AG04450 (cell line): ENCODE measurements around the gene TPSAB1. TPM values are rescaled to one million over a fixed set of nuclear protein-coding genes. Genes with fewer than 3 reads are reported as not detected.
"Not testable (repeated sequence)": the region's sequence is repeated elsewhere in the genome, so short reads cannot be mapped to it uniquely, and the experiment has no call there.

Source experiments
- CTCF ChIA-PET: fragments of 300-600, 350-600 bp; formaldehyde crosslinking; extraction: SDS; loops from one replicate; lab custom pipeline; 2022; ENCODE audit warnings: antibody characterized with exemption, inconsistent platforms; lab: Charles Lee
- POLR2A ChIA-PET: fragments of 350-600 bp; formaldehyde crosslinking; extraction: SDS; loops from one replicate; lab custom pipeline; 2021; ENCODE audit warnings: antibody characterized with exemption, inconsistent platforms; lab: Yijun Ruan, JAX
- DNase-seq: peaks from one replicate; pipeline ENCODE4 v3.0.0-alpha.2; 2011; ENCODE audit warnings: low read depth, low spot score
- H3K27ac ChIP-seq: one replicate; pipeline ENCODE4 v1.5.1; 2012; ENCODE audit warnings: low read depth, low read length, control low read depth
- H3K27me3 ChIP-seq: one replicate; pipeline ENCODE4 v1.6.0; 2012; ENCODE audit warnings: low read length; ENCODE audit not compliant: control insufficient read depth, insufficient read depth
- H3K4me3 ChIP-seq: 2 replicates; pipeline ENCODE4 v1.5.1; 2011; ENCODE audit warnings: mild to moderate bottlenecking, low read depth, low read length, control low read depth
- H3K9me3 ChIP-seq: 2 replicates; pipeline ENCODE4 v1.5.1; 2012; ENCODE audit warnings: low read length; ENCODE audit not compliant: control insufficient read depth, insufficient read depth
- CTCF ChIP-seq: IDR thresholded peaks from 2 replicates; pipeline ENCODE4 v1.5.1; 2011; ENCODE audit warnings: low read depth, low read length, control low read depth, inconsistent platforms
- polyA plus RNA-seq: library from polyadenylated mRNA; depleted of rRNA; stranded (reverse); fragments of >200 nt; gene quantifications from 2 replicates; pipeline ENCODE4 v1.2.3, GENCODE V29; 2011

TPSAB1 gene
- polyA plus RNA-seq, 1 experiment, result not detected

GRCh38 chr16:1263591-1264344 is 23.3 kb downstream of the TPSAB1 start:
- ChIA-PET CTCF (no interaction called here), POLR2A (no interaction called here)
- TF ChIP-seq CTCF, result no peak
- H3K27me3 ChIP-seq, result peaks cover 40% of the 10 kb centered on the region
- H3K4me3 ChIP-seq, result no peak overlapping the region
- H3K9me3 ChIP-seq, result peaks cover 19% of the 10 kb centered on the region; the same call in 1 of the 2 replicates
- DNase-seq, result no peak
- no peak overlapping the region for H3K27ac ChIP-seq

- no peak for DNase-seq
- no peak overlapping the region for H3K4me3 ChIP-seq
- POLR2A ChIA-PET, result no interaction called here
- H3K9me3 ChIP-seq, result peaks cover 19% of the 10 kb centered on the region; the same call in 1 of the 2 replicates
- CTCF ChIA-PET, result no interaction called here
- no peak for TF ChIP-seq CTCF
- H3K27me3 ChIP-seq, result peaks cover 33% of the 10 kb centered on the region
- no peak overlapping the region for H3K27ac ChIP-seq
Observed at GRCh38 chr16:1264345-1265089, 24.0 kb downstream of the TPSAB1 start.

- CTCF ChIA-PET, result no interaction called here
Observed at GRCh38 chr16:1265090-1265630, 24.7 kb downstream of the TPSAB1 start.

GRCh38 chr16:1265826-1266225 is 25.3 kb downstream of the TPSAB1 start:
- Histone ChIP-seq H3K9me3 (peaks cover 19% of the 10 kb centered on the region; the same call in 1 of the 2 replicates), H3K4me3 (no peak overlapping the region), H3K27ac (no peak overlapping the region), H3K27me3 (peaks cover 21% of the 10 kb centered on the region)
- DNase-seq, result no peak
- CTCF ChIA-PET, result no interaction called here
- POLR2A ChIA-PET, result no interaction called here
- TF ChIP-seq CTCF, result no peak

More at GRCh38 chr16:1265090-1265630, 24.7 kb downstream of the TPSAB1 start:
- POLR2A ChIA-PET, result no interaction called here
- Histone ChIP-seq H3K27me3 (peaks cover 26% of the 10 kb centered on the region), H3K27ac (no peak overlapping the region), H3K4me3 (no peak overlapping the region), H3K9me3 (peaks cover 19% of the 10 kb centered on the region; the same call in 1 of the 2 replicates)
- DNase-seq, result no peak
- TF ChIP-seq CTCF, result no peak

- CTCF ChIA-PET, POLR2A ChIA-PET: not testable (repeated sequence)
Observed at GRCh38 chr16:1269418-1269817, 28.9 kb downstream of the TPSAB1 start.

More at GRCh38 chr16:1269418-1269817, 28.9 kb downstream of the TPSAB1 start:
- not testable (repeated sequence) for H3K27me3 ChIP-seq, H3K4me3 ChIP-seq, DNase-seq, H3K27ac ChIP-seq
- peaks cover 15% of the 10 kb centered on the region; the same call in 1 of the 2 replicates for H3K9me3 ChIP-seq
